ENCODE results near the gene GRM7.

Gene GRM7

GRCh38 chr3:7146529-7146928 lies 285.6 kb downstream of the GRM7 start:
- no peak for DNase-seq (ENCODE audit: low read depth)

- no peak for DNase-seq (ENCODE audit: low read depth)
Observed at GRCh38 chr3:7158516-7158915, 297.6 kb downstream of the GRM7 start.

- no peak for DNase-seq (ENCODE audit: low read depth)
Observed at GRCh38 chr3:7160689-7161088, 299.8 kb downstream of the GRM7 start.

- DNase-seq (ENCODE audit: low read depth): no peak
Observed at GRCh38 chr3:7166460-7166859, 305.5 kb downstream of the GRM7 start.

GRCh38 chr3:7171493-7171892 lies 310.6 kb downstream of the GRM7 start:
- DNase-seq (ENCODE audit: low read depth): no peak

GRCh38 chr3:7172996-7173395 lies 312.1 kb downstream of the GRM7 start:
- no peak for DNase-seq (ENCODE audit: low read depth)

- DNase-seq (ENCODE audit: low read depth): no peak
Observed at GRCh38 chr3:7188551-7188950, 327.6 kb downstream of the GRM7 start.

GRCh38 chr3:7190095-7190494 lies 329.2 kb downstream of the GRM7 start:
- DNase-seq (ENCODE audit: low read depth): no peak

GRCh38 chr3:7193269-7193668 lies 332.4 kb downstream of the GRM7 start:
- no peak for DNase-seq (ENCODE audit: low read depth)

- DNase-seq (ENCODE audit: low read depth): no peak
Observed at GRCh38 chr3:7194071-7194835, 333.3 kb downstream of the GRM7 start.

- DNase-seq (ENCODE audit: low read depth): no peak
Observed at GRCh38 chr3:7195934-7196333, 335.0 kb downstream of the GRM7 start.

- DNase-seq (ENCODE audit: low read depth): no peak
Observed at GRCh38 chr3:7201784-7202183, 340.9 kb downstream of the GRM7 start.

- no peak for DNase-seq (ENCODE audit: low read depth)
Observed at GRCh38 chr3:7203969-7204847, 343.3 kb downstream of the GRM7 start.

GRCh38 chr3:7204848-7205156 lies 343.9 kb downstream of the GRM7 start:
- no peak for DNase-seq (ENCODE audit: low read depth)

- DNase-seq (ENCODE audit: low read depth): no peak
Observed at GRCh38 chr3:7205535-7205934, 344.6 kb downstream of the GRM7 start.

- DNase-seq (ENCODE audit: low read depth): no peak
Observed at GRCh38 chr3:7205962-7206361, 345.0 kb downstream of the GRM7 start.

GRCh38 chr3:7207125-7207524 lies 346.2 kb downstream of the GRM7 start:
- DNase-seq (ENCODE audit: low read depth): no peak

- DNase-seq (ENCODE audit: low read depth): no peak
Observed at GRCh38 chr3:7207928-7208327, 347.0 kb downstream of the GRM7 start.

- DNase-seq (ENCODE audit: low read depth): no peak
Observed at GRCh38 chr3:7209098-7209497, 348.2 kb downstream of the GRM7 start.

- DNase-seq (ENCODE audit: low read depth): no peak
Observed at GRCh38 chr3:7211740-7212139, 350.8 kb downstream of the GRM7 start.

GRCh38 chr3:7215706-7216105 lies 354.8 kb downstream of the GRM7 start:
- DNase-seq (ENCODE audit: low read depth): no peak

GRCh38 chr3:7226393-7226792 lies 365.5 kb downstream of the GRM7 start:
- DNase-seq (ENCODE audit: low read depth): no peak

- DNase-seq (ENCODE audit: low read depth): no peak
Observed at GRCh38 chr3:7238565-7239295, 377.8 kb downstream of the GRM7 start.

All from ELR (cell line).